HCT116 (cell line): Measurements from ENCODE around the gene FAM151A.

Experiments
- CEBPB ChIP-seq: IDR thresholded peaks from 2 replicates; pipeline ENCODE4 v1.6.1; 2012; ENCODE audit warnings: low read depth
- POLR2A ChIP-seq: IDR thresholded peaks from 2 replicates; pipeline ENCODE4 v1.7.0; 2011; ENCODE audit warnings: borderline replicate concordance; ENCODE audit not compliant: insufficient read depth, insufficient read length; ENCODE audit errors: extremely low read depth
- POLR2AphosphoS5 ChIP-seq: IDR thresholded peaks from 2 replicates; pipeline ENCODE4 v1.6.1; 2011; ENCODE audit warnings: mild to moderate bottlenecking, low read depth, low read length, moderate library complexity
- TF ChIP-seq, protein P1 (sequence below): IDR thresholded peaks from 2 replicates; pipeline ENCODE4 v1.6.1; 2012; ENCODE audit warnings: low read depth
- TF ChIP-seq, protein P2 (sequence below), 3 experiments: fragments of 200-600 bp in 1 of 3; sonication (generic) in 1 of 3; IDR thresholded peaks in 2 of 3; conservative IDR thresholded peaks in 1 of 3; 2 replicates each; pipeline ENCODE4 v1.5.1; 2012 to 2017; ENCODE audit warnings: low read depth in 2 of 3, low read length in 2 of 3, antibody characterized with exemption in 1 of 3, borderline replicate concordance in 1 of 3, control low read depth in 1 of 3, mild to moderate bottlenecking in 1 of 3, mixed read lengths in 1 of 3, mixed run types in 1 of 3, moderate library complexity in 1 of 3; ENCODE audit not compliant: insufficient read depth in 1 of 3

GRCh38 chr1:54664364-54664763, 41.0 kb upstream of the FAM151A start:
- no peak for TF ChIP-seq CEBPB
- TF ChIP-seq, protein P1, sequence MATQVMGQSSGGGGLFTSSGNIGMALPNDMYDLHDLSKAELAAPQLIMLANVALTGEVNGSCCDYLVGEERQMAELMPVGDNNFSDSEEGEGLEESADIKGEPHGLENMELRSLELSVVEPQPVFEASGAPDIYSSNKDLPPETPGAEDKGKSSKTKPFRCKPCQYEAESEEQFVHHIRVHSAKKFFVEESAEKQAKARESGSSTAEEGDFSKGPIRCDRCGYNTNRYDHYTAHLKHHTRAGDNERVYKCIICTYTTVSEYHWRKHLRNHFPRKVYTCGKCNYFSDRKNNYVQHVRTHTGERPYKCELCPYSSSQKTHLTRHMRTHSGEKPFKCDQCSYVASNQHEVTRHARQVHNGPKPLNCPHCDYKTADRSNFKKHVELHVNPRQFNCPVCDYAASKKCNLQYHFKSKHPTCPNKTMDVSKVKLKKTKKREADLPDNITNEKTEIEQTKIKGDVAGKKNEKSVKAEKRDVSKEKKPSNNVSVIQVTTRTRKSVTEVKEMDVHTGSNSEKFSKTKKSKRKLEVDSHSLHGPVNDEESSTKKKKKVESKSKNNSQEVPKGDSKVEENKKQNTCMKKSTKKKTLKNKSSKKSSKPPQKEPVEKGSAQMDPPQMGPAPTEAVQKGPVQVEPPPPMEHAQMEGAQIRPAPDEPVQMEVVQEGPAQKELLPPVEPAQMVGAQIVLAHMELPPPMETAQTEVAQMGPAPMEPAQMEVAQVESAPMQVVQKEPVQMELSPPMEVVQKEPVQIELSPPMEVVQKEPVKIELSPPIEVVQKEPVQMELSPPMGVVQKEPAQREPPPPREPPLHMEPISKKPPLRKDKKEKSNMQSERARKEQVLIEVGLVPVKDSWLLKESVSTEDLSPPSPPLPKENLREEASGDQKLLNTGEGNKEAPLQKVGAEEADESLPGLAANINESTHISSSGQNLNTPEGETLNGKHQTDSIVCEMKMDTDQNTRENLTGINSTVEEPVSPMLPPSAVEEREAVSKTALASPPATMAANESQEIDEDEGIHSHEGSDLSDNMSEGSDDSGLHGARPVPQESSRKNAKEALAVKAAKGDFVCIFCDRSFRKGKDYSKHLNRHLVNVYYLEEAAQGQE: no peak
- TF ChIP-seq, protein P2, sequence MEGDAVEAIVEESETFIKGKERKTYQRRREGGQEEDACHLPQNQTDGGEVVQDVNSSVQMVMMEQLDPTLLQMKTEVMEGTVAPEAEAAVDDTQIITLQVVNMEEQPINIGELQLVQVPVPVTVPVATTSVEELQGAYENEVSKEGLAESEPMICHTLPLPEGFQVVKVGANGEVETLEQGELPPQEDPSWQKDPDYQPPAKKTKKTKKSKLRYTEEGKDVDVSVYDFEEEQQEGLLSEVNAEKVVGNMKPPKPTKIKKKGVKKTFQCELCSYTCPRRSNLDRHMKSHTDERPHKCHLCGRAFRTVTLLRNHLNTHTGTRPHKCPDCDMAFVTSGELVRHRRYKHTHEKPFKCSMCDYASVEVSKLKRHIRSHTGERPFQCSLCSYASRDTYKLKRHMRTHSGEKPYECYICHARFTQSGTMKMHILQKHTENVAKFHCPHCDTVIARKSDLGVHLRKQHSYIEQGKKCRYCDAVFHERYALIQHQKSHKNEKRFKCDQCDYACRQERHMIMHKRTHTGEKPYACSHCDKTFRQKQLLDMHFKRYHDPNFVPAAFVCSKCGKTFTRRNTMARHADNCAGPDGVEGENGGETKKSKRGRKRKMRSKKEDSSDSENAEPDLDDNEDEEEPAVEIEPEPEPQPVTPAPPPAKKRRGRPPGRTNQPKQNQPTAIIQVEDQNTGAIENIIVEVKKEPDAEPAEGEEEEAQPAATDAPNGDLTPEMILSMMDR (IDR thresholded peaks at IDR 0.05 in 2 of 3, conservative IDR thresholded peaks at IDR 0.05 in 1 of 3; ENCODE audit: borderline replicate concordance in 1 of 3, insufficient read depth in 1 of 3, low read depth in 2 of 3, low read length in 2 of 3): no peak
- TF ChIP-seq POLR2A: no peak
- TF ChIP-seq POLR2AphosphoS5: no peak
